GM18526 (cell line): ENCODE data around the gene SIDT2.

Source experiments
- POLR2A ChIP-seq: IDR thresholded peaks from 3 replicates; pipeline ENCODE4 v1.6.1; 2011; ENCODE audit not compliant: insufficient read length; ENCODE audit errors: extremely low read depth

Gene SIDT2

GRCh38 chr11:117226388-117227385 lies 48.1 kb downstream of the SIDT2 start:
- no peak for TF ChIP-seq POLR2A

DNA sequence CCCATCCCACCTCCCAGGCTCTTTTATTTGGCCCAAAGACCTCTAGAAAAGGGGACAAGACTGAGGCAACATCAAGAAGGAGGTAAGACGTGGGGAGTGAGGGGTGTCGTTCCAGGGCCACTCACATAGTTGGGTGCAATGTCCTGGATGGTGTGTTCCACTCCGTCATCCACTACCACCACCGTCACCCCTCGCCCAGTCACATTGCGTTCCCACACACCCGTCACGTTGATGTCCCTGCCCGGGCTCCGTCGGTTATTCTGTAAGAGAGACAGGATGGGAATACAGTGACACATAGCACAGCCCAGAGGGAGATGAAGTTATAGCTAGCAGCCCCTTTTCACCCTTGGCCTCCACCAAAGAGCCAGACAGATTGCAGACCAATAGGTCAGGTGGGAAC lies 49.5 kb downstream of the SIDT2 start:
- TF ChIP-seq POLR2A = no peak

DNA sequence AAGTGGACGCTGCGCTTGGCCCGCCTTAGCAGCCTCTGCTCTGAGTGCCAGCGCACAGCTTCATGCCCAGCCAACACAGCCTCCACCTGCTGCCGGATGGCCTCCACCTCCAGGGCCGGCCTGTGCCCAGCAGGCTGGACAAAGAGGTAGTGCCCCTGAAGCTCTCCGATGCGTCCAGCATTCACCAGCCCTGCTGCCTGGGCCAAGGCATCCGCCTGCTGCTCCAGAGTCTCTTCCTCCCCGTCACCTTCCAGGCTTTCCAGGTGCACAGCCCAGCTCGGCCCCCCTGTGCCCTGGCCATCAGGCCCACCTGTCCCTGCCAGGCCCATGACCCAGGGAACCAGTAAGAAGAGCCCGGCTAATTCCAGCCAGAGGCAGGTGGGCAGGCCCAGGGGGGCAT lies 50.9 kb downstream of the SIDT2 start:
- TF ChIP-seq POLR2A = no peak

DNA sequence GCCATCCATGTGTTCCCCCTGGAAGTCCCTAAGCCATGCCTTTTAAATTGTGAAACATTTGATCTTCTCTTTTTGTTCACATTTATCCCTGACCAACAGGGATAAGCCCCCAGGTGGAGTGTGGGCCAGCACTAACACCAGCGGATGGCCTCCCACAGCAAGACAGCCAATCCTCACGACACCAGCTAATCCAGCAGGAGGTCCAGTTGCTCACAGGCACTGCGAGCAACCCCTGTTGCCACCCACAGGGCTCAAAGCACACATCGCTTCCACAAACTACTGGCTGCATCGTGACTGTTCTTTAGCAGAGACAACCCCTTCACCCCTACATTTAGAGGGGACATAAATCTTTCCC lies 51.4 kb downstream of the SIDT2 start:
- TF ChIP-seq POLR2A = no peak

DNA sequence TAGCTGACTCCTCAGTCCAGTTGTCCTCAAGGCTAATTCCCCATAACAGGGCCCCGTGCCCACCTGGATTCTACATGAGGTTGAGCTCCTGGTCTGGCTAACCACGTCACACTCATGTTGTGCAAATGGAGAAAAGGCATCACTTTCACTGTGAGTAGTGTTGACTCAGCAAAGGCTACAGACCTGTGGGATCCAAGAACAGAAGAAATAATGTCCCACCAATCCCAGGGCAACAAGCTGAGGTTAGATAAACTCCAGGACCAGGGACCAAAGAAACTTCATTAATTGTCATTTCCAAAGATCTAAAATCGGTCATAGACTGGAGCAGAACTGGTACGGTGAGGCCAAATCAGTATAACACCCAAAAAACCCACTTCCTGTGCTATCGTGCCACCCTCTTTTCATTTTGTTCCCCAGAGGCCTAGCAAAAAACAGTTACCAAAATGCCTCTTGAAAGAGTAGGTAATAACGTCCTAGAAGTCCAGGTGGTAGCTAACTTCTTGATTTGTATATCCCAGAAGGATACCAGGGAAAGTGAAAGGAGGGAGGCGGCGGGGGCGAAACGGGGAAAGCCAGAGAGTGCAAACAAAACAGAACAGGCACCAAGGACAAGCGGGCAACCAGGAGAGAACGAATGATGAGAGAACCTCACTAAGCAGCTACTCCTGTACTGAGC lies 51.9 kb downstream of the SIDT2 start:
- TF ChIP-seq POLR2A = no peak

- TF ChIP-seq POLR2A = no peak
Measured at GRCh38 chr11:117230999-117231841, 52.7 kb downstream of the SIDT2 start.

DNA sequence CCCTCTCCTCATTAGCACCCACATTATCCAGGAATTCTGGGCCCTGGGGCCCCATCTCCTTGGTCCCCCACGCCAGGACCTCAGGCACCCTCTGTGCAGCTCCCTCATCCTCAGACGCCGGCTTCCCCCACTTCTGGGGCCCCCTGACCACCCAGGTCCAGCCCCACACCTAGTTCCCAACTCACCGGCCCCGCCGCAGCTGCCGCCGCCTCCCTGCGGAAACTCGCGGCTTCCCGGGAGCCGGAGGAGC lies 53.2 kb downstream of the SIDT2 start, which contains the start of gene PCSK7:
Gene PCSK7, minus strand, starts transcription at position 232 of the 250 bp plus-strand sequence. CDS start 2,229 bp downstream, outside the sequence.
- TF ChIP-seq POLR2A = peak; percentile 58

- peak; percentile 44 for TF ChIP-seq POLR2A
Measured at GRCh38 chr11:117232092-117232878, 53.7 kb downstream of the SIDT2 start, which contains the start of gene RNF214. RNF214 (plus strand) TSS chr11:117232671; CDS start chr11:117234273, 1,602 bp downstream.

DNA sequence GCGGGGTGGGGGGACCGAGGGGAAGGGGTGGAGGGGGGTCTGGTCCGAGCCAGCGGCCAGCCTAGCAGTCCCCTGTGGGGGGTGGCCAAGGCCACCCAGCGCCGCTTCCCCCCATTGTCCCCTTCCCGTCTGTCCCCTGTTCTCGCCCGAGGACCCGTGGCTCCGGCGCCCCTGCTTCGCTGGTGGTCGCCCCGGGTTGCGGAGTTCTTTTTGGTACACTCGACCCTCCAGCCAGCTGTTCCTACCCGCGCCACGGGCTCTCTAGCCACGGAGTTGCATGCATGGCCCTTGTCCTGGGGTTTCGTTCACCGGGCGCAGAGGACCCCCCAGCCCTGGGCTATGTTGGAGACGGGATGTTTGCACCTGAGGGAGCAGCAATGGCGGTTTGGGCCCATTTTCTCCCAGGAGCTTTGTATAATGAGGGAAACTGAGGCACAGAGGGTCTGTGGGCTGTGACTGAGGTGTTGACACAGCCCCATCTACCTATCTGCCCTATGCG lies 54.4 kb downstream of the SIDT2 start:
- TF ChIP-seq POLR2A = no peak

DNA sequence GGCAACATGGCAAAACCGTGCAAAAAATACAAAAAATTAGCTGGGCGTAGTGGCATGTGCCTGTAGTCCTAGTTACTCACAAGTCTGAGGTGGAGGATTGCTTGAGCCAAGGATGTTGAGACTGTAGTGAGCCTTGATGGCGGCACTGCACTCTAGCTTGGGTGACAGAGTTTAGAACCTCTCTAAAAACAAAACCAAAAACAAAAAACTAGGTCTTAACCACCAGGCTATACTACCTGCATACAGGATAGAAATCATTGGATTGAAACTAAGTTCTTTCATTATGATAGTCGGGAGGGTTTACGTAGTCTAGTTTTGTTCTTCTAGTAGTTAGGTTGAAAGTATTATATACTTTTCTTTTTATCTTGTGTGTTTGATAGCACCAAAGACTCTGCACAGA lies 59.7 kb downstream of the SIDT2 start:
- TF ChIP-seq POLR2A = no peak

DNA sequence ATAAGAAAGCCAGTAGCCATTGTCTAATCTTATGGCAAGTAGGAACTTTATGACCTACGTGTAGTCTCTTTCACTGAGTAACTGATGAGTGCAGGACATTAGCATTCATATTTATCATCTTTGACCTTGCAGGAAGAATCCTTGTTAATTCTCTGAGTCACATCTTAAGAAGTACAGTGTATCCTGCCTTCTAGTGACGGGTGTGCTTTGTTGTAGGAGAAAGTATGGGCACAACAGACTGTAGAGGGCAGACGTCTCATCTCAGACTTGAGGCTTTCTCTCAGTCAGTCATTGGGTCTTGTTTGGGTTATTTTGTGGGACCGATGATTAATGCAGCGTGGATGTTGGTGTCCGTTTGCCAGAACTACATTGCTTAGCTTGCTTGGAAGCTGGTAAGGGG lies 60.8 kb downstream of the SIDT2 start:
- TF ChIP-seq POLR2A = no peak
